ENCODE data around the gene KCNK13. TPM values are rescaled to one million over a fixed set of nuclear protein-coding genes. Genes with fewer than 3 reads are reported as not detected.

KCNK13 gene
- total and polyA plus RNA-seq, 2 of the 13 experiments (the other 11 are each of a cell fraction or from before 2014, with no cell fraction given): 0.08 to 0.29 TPM

DNA sequence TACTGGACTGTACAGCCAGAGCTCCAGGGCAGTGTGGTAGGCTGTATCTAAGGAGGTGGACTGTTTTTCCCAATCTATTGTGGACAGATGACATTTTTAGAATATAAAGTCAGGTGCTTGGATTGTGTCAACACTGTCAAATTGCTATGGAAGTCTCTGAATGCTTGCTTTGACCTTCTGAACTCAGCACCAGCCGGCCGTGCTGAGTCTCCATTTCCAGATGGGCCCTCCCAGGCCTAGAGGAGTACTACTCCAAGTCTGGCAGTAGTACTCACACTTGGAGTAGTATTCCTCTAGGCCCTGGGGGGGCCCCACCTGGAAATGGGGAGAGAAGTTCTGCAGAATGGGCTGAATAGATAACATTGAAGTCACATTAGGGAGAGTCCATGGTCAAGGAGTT lies 16.2 kb upstream of the KCNK13 start (continued):
- TF ChIP-seq, protein P1, sequence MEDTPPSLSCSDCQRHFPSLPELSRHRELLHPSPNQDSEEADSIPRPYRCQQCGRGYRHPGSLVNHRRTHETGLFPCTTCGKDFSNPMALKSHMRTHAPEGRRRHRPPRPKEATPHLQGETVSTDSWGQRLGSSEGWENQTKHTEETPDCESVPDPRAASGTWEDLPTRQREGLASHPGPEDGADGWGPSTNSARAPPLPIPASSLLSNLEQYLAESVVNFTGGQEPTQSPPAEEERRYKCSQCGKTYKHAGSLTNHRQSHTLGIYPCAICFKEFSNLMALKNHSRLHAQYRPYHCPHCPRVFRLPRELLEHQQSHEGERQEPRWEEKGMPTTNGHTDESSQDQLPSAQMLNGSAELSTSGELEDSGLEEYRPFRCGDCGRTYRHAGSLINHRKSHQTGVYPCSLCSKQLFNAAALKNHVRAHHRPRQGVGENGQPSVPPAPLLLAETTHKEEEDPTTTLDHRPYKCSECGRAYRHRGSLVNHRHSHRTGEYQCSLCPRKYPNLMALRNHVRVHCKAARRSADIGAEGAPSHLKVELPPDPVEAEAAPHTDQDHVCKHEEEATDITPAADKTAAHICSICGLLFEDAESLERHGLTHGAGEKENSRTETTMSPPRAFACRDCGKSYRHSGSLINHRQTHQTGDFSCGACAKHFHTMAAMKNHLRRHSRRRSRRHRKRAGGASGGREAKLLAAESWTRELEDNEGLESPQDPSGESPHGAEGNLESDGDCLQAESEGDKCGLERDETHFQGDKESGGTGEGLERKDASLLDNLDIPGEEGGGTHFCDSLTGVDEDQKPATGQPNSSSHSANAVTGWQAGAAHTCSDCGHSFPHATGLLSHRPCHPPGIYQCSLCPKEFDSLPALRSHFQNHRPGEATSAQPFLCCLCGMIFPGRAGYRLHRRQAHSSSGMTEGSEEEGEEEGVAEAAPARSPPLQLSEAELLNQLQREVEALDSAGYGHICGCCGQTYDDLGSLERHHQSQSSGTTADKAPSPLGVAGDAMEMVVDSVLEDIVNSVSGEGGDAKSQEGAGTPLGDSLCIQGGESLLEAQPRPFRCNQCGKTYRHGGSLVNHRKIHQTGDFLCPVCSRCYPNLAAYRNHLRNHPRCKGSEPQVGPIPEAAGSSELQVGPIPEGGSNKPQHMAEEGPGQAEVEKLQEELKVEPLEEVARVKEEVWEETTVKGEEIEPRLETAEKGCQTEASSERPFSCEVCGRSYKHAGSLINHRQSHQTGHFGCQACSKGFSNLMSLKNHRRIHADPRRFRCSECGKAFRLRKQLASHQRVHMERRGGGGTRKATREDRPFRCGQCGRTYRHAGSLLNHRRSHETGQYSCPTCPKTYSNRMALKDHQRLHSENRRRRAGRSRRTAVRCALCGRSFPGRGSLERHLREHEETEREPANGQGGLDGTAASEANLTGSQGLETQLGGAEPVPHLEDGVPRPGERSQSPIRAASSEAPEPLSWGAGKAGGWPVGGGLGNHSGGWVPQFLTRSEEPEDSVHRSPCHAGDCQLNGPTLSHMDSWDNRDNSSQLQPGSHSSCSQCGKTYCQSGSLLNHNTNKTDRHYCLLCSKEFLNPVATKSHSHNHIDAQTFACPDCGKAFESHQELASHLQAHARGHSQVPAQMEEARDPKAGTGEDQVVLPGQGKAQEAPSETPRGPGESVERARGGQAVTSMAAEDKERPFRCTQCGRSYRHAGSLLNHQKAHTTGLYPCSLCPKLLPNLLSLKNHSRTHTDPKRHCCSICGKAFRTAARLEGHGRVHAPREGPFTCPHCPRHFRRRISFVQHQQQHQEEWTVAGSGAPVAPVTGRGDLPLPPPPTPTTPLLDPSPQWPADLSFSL (CRISPR knock-in tag; IDR thresholded peaks at IDR 0.05): no peak
- TF ChIP-seq, protein P2, sequence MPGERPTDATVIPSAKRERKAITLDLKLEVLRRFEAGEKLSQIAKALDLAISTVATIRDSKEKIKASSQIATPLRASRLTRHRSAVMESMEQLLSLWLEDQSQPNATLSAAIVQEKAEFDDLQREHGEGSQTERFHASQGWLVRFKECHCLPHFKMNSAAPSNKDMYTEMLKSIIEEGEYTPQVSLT (CRISPR knock-in tag; IDR thresholded peaks at IDR 0.05; ENCODE audit: borderline replicate concordance, low read depth): no peak
- TF ChIP-seq FLYWCH1 (CRISPR knock-in tag; IDR thresholded peaks at IDR 0.05): no peak
- no peak for TF ChIP-seq ZNF678 (CRISPR knock-in tag; IDR thresholded peaks at IDR 0.05)
- no peak for TF ChIP-seq ZNF136 (CRISPR knock-in tag; IDR thresholded peaks at IDR 0.05; ENCODE audit: low read depth)

DNA sequence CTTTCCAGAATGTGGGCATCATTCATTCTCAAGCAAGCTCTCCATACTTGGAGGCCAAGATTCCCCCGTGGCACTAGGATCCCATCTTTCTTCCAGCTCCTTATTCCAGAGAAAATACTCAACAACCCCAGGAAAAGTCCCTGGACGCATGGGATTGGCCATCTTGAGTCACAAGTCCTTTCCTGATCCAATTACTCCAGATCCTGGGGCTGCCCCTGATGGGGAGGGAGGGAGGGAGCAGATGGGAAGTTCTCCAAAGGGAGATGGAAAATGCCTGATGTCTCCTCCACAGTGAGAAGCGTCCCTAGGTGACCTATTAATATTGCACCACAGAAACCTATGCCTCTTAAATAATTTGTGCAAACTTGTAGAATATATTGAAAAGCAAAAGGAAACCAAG lies 12.4 kb upstream of the KCNK13 start:
- Histone ChIP-seq H3K9ac (ENCODE audit: insufficient read depth, low read depth, low read length) (no peak overlapping the region), H3K27me3 (ENCODE audit: control insufficient read depth in 1 of 2, insufficient read depth in 2 of 2, low read length in 2 of 2) (0 out of 5 replicates have a peak, but pooled peaks cover 0 to 1% of the 10 kb centered on the region in 2 experiments), H3K9me3 (ENCODE audit: low read length) (no peaks in the 10 kb centered on the region), H4K20me1 (ENCODE audit: insufficient read depth, low read length) (no peaks in the 10 kb centered on the region), H3K79me2 (ENCODE audit: insufficient read depth, low read length) (no peaks in the 10 kb centered on the region), H3K27ac (ENCODE audit: extremely low read length, insufficient read depth, low read length) (no peak overlapping the region), H3K36me3 (replicated peaks in 1 of 2; ENCODE audit: control insufficient read depth in 1 of 2, insufficient read depth in 2 of 2, low read length in 2 of 2) (peaks cover 0 to 4% of the 10 kb centered on the region in 2 experiments; a peak in 1 of 5 replicates), H3K4me1 (ENCODE audit: insufficient read depth, low read length) (peaks cover 13% of the 10 kb centered on the region), H3K4me2 (ENCODE audit: low read depth, low read length) (no peak overlapping the region), H3K4me3 (replicated peaks in 1 of 3; ENCODE audit: insufficient read depth in 1 of 3, low read depth in 2 of 3, low read length in 3 of 3) (no peak overlapping the region), H2AFZ (ENCODE audit: low read length) (no peak overlapping the region)
- FAIRE-seq (no peak), ATAC-seq (no peak), DNase-seq (ENCODE audit: low spot score) (no peak)
- in situ Hi-C loops (cut with HindIII; ENCODE audit: extremely low pct_ligation_motif_present, low pct_unique_long_range_greater_than_20kb): no loop called here
- intact Hi-C loops (cut with micrococcal nuclease; ENCODE audit: unreplicated experiment): no loop called here
- 45% methylated on average over 3 of the region's 3 CpGs for WGBS (ENCODE audit: low lambda C conversion rate)
- CTCF ChIA-PET (ENCODE audit: low intra/inter-chr PET ratio, low total read pairs): no interaction called here
- POLR2A ChIA-PET: no interaction called here
- BruUV-seq (replicated peaks): no TSS peak
- TF ChIP-seq ZNF788 (CRISPR knock-in tag; IDR thresholded peaks at IDR 0.05; ENCODE audit: borderline replicate concordance): no peak
- TF ChIP-seq KDM6A (CRISPR knock-in tag; IDR thresholded peaks at IDR 0.05; ENCODE audit: low read depth): no peak
- TF ChIP-seq ZNF282 (IDR thresholded peaks at IDR 0.05; ENCODE audit: partially characterized antibody): no peak
- TF ChIP-seq ZNF34 (CRISPR knock-in tag; IDR thresholded peaks at IDR 0.05; ENCODE audit: borderline replicate concordance): no peak
- TF ChIP-seq NFKBIZ (CRISPR knock-in tag; IDR thresholded peaks at IDR 0.05): no peak
- TF ChIP-seq HNRNPK (IDR thresholded peaks at IDR 0.05; ENCODE audit: low read depth, low read length, poor library complexity, severe bottlenecking): no peak
- no peak for TF ChIP-seq KDM1A (CRISPR knock-in tag; IDR thresholded peaks at IDR 0.05)
- TF ChIP-seq, protein P3, sequence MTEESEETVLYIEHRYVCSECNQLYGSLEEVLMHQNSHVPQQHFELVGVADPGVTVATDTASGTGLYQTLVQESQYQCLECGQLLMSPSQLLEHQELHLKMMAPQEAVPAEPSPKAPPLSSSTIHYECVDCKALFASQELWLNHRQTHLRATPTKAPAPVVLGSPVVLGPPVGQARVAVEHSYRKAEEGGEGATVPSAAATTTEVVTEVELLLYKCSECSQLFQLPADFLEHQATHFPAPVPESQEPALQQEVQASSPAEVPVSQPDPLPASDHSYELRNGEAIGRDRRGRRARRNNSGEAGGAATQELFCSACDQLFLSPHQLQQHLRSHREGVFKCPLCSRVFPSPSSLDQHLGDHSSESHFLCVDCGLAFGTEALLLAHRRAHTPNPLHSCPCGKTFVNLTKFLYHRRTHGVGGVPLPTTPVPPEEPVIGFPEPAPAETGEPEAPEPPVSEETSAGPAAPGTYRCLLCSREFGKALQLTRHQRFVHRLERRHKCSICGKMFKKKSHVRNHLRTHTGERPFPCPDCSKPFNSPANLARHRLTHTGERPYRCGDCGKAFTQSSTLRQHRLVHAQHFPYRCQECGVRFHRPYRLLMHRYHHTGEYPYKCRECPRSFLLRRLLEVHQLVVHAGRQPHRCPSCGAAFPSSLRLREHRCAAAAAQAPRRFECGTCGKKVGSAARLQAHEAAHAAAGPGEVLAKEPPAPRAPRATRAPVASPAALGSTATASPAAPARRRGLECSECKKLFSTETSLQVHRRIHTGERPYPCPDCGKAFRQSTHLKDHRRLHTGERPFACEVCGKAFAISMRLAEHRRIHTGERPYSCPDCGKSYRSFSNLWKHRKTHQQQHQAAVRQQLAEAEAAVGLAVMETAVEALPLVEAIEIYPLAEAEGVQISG (CRISPR knock-in tag; IDR thresholded peaks at IDR 0.05): no peak

All from HepG2 (cell line).